Endodermal cell (in vitro differentiated cells): ENCODE results near the gene DLGAP1. TPM values are rescaled to one million over a fixed set of nuclear protein-coding genes. Genes with fewer than 3 reads are reported as not detected.

Source experiments
- DNase-seq: peaks from one replicate; pipeline ENCODE4 v3.0.0-alpha.2; 2017
- H3K27ac ChIP-seq: 2 replicates; pipeline ENCODE4 v1.5.1; 2013; ENCODE audit warnings: mild to moderate bottlenecking, low read depth, low read length, moderate library complexity
- H3K27me3 ChIP-seq: 2 replicates; pipeline ENCODE4 v1.6.1; 2013; ENCODE audit warnings: mild to moderate bottlenecking, low read length, moderate library complexity; ENCODE audit not compliant: insufficient read depth, control insufficient read depth, poor library complexity, severe bottlenecking
- H3K36me3 ChIP-seq: 2 replicates; pipeline ENCODE4 v1.7.0; 2013; ENCODE audit warnings: mild to moderate bottlenecking, low read length, moderate library complexity; ENCODE audit not compliant: control insufficient read depth, insufficient read depth
- H3K4me1 ChIP-seq: one replicate; pipeline ENCODE4 v1.7.0; 2013; ENCODE audit warnings: low read length; ENCODE audit not compliant: control insufficient read depth, insufficient read depth
- H3K4me3 ChIP-seq: 2 replicates; pipeline ENCODE4 v1.5.1; 2013; ENCODE audit warnings: mild to moderate bottlenecking, low read length, moderate library complexity
- H3K9ac ChIP-seq: 2 replicates; pipeline ENCODE4 v1.6.1; 2013; ENCODE audit warnings: mild to moderate bottlenecking, low read length, moderate library complexity; ENCODE audit not compliant: poor library complexity, severe bottlenecking; ENCODE audit errors: extremely low read depth
- H3K9me3 ChIP-seq: 2 replicates; pipeline ENCODE4 v1.6.1; 2013; ENCODE audit warnings: mild to moderate bottlenecking, low read length, moderate library complexity; ENCODE audit not compliant: control insufficient read depth
- H3K27ac Mint-ChIP-seq: 2 replicates; pipeline ENCODE4 v1.8.0; 2020; ENCODE audit warnings: mixed read lengths
- H3K27me3 Mint-ChIP-seq: 2 replicates; pipeline ENCODE4 v1.8.0; 2021; ENCODE audit warnings: mild to moderate bottlenecking, mixed read lengths; ENCODE audit not compliant: insufficient read depth
- H3K36me3 Mint-ChIP-seq: 2 replicates; pipeline ENCODE4 v1.8.0; 2020; ENCODE audit warnings: low read depth, mixed read lengths
- H3K4me1 Mint-ChIP-seq: 2 replicates; pipeline ENCODE4 v1.8.0; 2020; ENCODE audit warnings: mixed read lengths
- H3K4me3 Mint-ChIP-seq: 2 replicates; pipeline ENCODE4 v1.8.0; 2020; ENCODE audit warnings: mild to moderate bottlenecking, moderate library complexity, mixed read lengths
- H3K9me3 Mint-ChIP-seq: 2 replicates; pipeline ENCODE4 v1.8.0; 2020; ENCODE audit warnings: mild to moderate bottlenecking, mixed read lengths
- WGBS, 2 experiments: methylation state at CpG; one replicate each; pipeline versions ENCODE4 v1.1.5 to v1.1.7; 2013; ENCODE audit warnings: missing lambda C conversion rate in 2 of 2, mixed read lengths in 1 of 2; ENCODE audit not compliant: insufficient coverage in 1 of 2, insufficient read length in 1 of 2; 5-methylcytosine and 5-hydroxymethylcytosine counted together
- total RNA-seq, 2 donors: library from RNA; stranded (reverse); fragmentation: NEBNext Ultra II Directional in 1 of 2; extraction: Animal tissue kit (Norgen Biotek cat#: 25700) in 1 of 2; gene quantifications; 2 replicates in 1 of 2; 3 replicates in 1 of 2; pipeline ENCODE4 v1.2.1, GENCODE V29; 2021
- TF ChIP-seq, protein P1 (sequence below): fragments of 200-600 bp; sonication (generic); conservative IDR thresholded peaks from 2 replicates; pipeline ENCODE4 v1.5.0; 2021; ENCODE audit warnings: antibody characterized with exemption, mild to moderate bottlenecking

Gene DLGAP1
- total RNA-seq, 2 donors from 2014 or later: 11.5 to 21.5 TPM

DNA sequence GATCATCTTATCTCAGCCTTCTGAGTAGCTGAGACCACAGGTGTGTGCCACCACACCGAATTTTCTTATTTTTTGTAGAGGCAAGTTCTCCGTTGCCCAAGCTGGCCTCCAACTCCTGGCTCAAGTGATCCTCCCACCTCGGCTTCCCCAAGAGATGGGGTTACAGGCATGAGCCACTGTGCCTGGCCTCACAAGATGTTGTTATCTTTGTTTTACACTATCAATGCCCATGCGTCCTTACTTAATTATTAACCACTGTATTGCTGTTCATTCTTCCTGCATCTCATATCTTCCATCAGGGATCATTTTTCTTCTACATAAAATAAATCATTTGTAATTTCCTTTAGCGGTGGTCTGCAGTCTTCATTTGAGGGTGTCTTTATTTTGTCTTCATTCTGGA is 823.2 kb downstream of the DLGAP1 start:
- no peaks in the 10 kb centered on the region for H3K36me3 ChIP-seq
- H3K4me1 Mint-ChIP-seq: no peaks in the 10 kb centered on the region
- H3K27ac ChIP-seq: no peak overlapping the region
- no peaks in the 10 kb centered on the region for H3K9me3 Mint-ChIP-seq
- peak; percentile 15 for DNase-seq
- H3K4me3 ChIP-seq: no peak overlapping the region
- TF ChIP-seq, protein P1, sequence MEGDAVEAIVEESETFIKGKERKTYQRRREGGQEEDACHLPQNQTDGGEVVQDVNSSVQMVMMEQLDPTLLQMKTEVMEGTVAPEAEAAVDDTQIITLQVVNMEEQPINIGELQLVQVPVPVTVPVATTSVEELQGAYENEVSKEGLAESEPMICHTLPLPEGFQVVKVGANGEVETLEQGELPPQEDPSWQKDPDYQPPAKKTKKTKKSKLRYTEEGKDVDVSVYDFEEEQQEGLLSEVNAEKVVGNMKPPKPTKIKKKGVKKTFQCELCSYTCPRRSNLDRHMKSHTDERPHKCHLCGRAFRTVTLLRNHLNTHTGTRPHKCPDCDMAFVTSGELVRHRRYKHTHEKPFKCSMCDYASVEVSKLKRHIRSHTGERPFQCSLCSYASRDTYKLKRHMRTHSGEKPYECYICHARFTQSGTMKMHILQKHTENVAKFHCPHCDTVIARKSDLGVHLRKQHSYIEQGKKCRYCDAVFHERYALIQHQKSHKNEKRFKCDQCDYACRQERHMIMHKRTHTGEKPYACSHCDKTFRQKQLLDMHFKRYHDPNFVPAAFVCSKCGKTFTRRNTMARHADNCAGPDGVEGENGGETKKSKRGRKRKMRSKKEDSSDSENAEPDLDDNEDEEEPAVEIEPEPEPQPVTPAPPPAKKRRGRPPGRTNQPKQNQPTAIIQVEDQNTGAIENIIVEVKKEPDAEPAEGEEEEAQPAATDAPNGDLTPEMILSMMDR: no peak
- no peaks in the 10 kb centered on the region for H3K9me3 ChIP-seq
- no peaks in the 10 kb centered on the region for H3K36me3 Mint-ChIP-seq
- no peaks in the 10 kb centered on the region for H3K27me3 Mint-ChIP-seq
- H3K4me3 Mint-ChIP-seq: no peak overlapping the region
- no peak overlapping the region for H3K9ac ChIP-seq
- no peaks in the 10 kb centered on the region for H3K27me3 ChIP-seq
- no peaks in the 10 kb centered on the region for H3K4me1 ChIP-seq
- WGBS, 2 experiments: 95 to 96% methylated on average over 4 to 5 of the region's 5 CpGs
- no peak overlapping the region for H3K27ac Mint-ChIP-seq

DNA sequence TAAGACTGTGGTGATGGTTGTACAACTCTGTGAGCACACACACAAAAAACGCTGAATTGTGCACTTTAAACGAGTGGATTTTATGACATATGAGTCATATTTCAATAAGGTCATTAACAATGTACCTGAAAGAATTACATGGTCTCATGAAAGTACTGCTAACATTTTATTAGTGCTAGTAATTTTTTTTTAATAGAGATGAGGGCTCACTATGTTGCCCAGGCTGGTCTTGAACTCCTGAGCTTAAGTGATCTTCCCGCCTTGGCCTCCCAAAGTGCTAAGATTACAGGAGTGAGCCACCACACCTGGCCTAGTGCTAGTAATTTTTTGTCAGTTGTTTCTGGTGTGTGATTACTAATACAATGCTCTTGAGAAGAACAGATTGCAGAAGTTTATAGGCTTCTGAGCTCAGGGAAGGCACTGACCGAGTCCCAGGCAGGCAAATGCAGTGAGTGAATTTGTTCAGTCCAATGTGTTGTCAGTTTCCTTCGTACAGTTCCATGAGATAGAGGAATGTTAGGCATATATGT is 828.1 kb downstream of the DLGAP1 start:
- WGBS, 2 experiments: 96 to 100% methylated on average over 1 to 5 of the region's 5 CpGs

DNA sequence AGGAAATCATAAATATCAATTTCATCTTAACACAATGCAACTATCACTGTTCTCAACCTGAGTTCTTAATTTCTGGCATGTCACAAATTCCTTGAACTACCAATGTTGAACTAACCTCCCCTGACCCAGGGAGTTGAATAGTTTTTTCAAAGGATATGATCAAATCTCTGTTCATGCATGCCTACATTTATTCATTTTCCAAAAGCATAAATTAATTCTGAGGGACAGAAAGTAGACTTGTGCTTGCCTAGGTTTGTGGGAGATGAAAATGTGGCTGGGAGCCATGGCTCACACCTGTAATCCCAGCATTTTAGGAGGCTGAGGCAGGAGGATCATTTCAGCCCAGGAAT is 829.4 kb downstream of the DLGAP1 start:
- Mint-ChIP-seq H3K36me3 (no peaks in the 10 kb centered on the region), H3K27me3 (no peaks in the 10 kb centered on the region), H3K4me3 (no peak overlapping the region), H3K9me3 (no peaks in the 10 kb centered on the region), H3K4me1 (peaks cover 21% of the 10 kb centered on the region), H3K27ac (no peak overlapping the region)
- H3K27ac ChIP-seq: no peak overlapping the region
- TF ChIP-seq, protein P1: no peak
- no peak for DNase-seq
- H3K9ac ChIP-seq: no peak overlapping the region
- H3K4me3 ChIP-seq: no peak overlapping the region
- H3K36me3 ChIP-seq: no peaks in the 10 kb centered on the region
- no peaks in the 10 kb centered on the region for H3K9me3 ChIP-seq
- no peaks in the 10 kb centered on the region for H3K27me3 ChIP-seq
- peaks cover 16% of the 10 kb centered on the region for H3K4me1 ChIP-seq

More for the DNA sequence above, 828.1 kb downstream of the DLGAP1 start:
- Histone ChIP-seq H3K9ac (no peak overlapping the region), H3K27me3 (no peaks in the 10 kb centered on the region), H3K4me1 (peaks cover 16% of the 10 kb centered on the region), H3K4me3 (no peak overlapping the region), H3K9me3 (no peaks in the 10 kb centered on the region), H3K36me3 (no peaks in the 10 kb centered on the region), H3K27ac (no peak overlapping the region)
- no peaks in the 10 kb centered on the region for H3K36me3 Mint-ChIP-seq
- no peak overlapping the region for H3K27ac Mint-ChIP-seq
- peaks cover 21% of the 10 kb centered on the region for H3K4me1 Mint-ChIP-seq
- TF ChIP-seq, protein P1: no peak
- H3K9me3 Mint-ChIP-seq: no peaks in the 10 kb centered on the region
- peak; percentile 22 for DNase-seq
- no peaks in the 10 kb centered on the region for H3K27me3 Mint-ChIP-seq
- no peak overlapping the region for H3K4me3 Mint-ChIP-seq
